Panc1 (cell line): ENCODE results near the gene KCTD15. TPM values are rescaled to one million over a fixed set of nuclear protein-coding genes. Genes with fewer than 3 reads are reported as not detected.

ENCODE experiments used
- ATAC-seq: fragments of 200-7000 bp; cut with Tn5 transposase; 2 replicates; pipeline ENCODE4 v1.9.1; 2020; ENCODE audit warnings: mild to moderate bottlenecking, moderate library complexity
- BruUV-seq: library from RNA; stranded (reverse); fragments of 400-500 nt; replicated peaks from 2 replicates; lab custom pipeline; 2021; lab: Mats Ljungman, UMichigan
- CTCF ChIA-PET: fragments of 300-600 bp; sonication (Branson Sonifier 250); formaldehyde crosslinking; loops from one replicate; lab custom pipeline; 2022; ENCODE audit warnings: antibody characterized with exemption; lab: Charles Lee
- POLR2A ChIA-PET: fragments of 300-600 bp; sonication (Branson Sonifier 250); formaldehyde crosslinking; loops from one replicate; lab custom pipeline; 2022; ENCODE audit warnings: antibody characterized with exemption; lab: Charles Lee
- DNase-seq: peaks from one replicate; pipeline ENCODE4 v3.0.0-alpha.2; 2010; ENCODE audit warnings: low read depth, low spot score
- H3K27ac ChIP-seq: 2 replicates; pipeline ENCODE4 v1.5.1; 2011; ENCODE audit warnings: mild to moderate bottlenecking, low read length, inconsistent platforms
- H3K27me3 ChIP-seq: fragments of 200-500 bp; sonication (Bioruptor generic); 2 replicates; pipeline ENCODE4 v1.6.0; 2014; ENCODE audit warnings: low read length, inconsistent platforms; ENCODE audit not compliant: control insufficient read depth, insufficient read depth
- H3K36me3 ChIP-seq: fragments of 200-500 bp; sonication (Bioruptor generic); 2 replicates; pipeline ENCODE4 v1.5.1; 2014; ENCODE audit warnings: inconsistent platforms, mild to moderate bottlenecking, low read length, moderate library complexity; ENCODE audit not compliant: control insufficient read depth, insufficient read depth
- H3K4me1 ChIP-seq: 2 replicates; pipeline ENCODE4 v1.5.1; 2011; ENCODE audit warnings: inconsistent platforms, mild to moderate bottlenecking, low read length, moderate library complexity; ENCODE audit not compliant: control insufficient read depth, insufficient read depth
- H3K4me3 ChIP-seq, 2 experiments: 2 replicates each; pipeline ENCODE4 v1.5.1; 2011 to 2012; ENCODE audit warnings: low read depth in 2 of 2, low read length in 2 of 2, mild to moderate bottlenecking in 2 of 2, inconsistent platforms in 1 of 2, moderate library complexity in 1 of 2
- H3K9me3 ChIP-seq: fragments of 200-500 bp; sonication (Bioruptor generic); 2 replicates; pipeline ENCODE4 v1.5.1; 2014; ENCODE audit warnings: low read depth, mild to moderate bottlenecking, inconsistent platforms, low read length, moderate library complexity; ENCODE audit not compliant: control insufficient read depth, insufficient read depth
- CTCF ChIP-seq: fragments of 450-650 bp; IDR thresholded peaks from 2 replicates; pipeline ENCODE4 v1.5.1; 2017; ENCODE audit warnings: mild to moderate bottlenecking
- POLR2AphosphoS5 ChIP-seq: IDR thresholded peaks from 2 replicates; pipeline ENCODE4 v1.6.1; 2012; ENCODE audit warnings: mild to moderate bottlenecking, low read depth, low read length, moderate library complexity
- REST ChIP-seq, 2 experiments: IDR thresholded peaks; 2 replicates each; pipeline ENCODE4 v1.6.1; 2011 to 2012; ENCODE audit warnings: low read depth in 2 of 2, control low read depth in 1 of 2, low read length in 1 of 2, mild to moderate bottlenecking in 1 of 2, moderate library complexity in 1 of 2; ENCODE audit not compliant: insufficient read depth in 1 of 2
- SIN3A ChIP-seq: IDR thresholded peaks from 2 replicates; pipeline ENCODE4 v1.6.1; 2012; ENCODE audit warnings: low read depth, mild to moderate bottlenecking, low read length, moderate library complexity, borderline replicate concordance; ENCODE audit not compliant: insufficient read depth
- TCF7L2 ChIP-seq: IDR thresholded peaks from 2 replicates; pipeline ENCODE4 v1.6.1; 2011; ENCODE audit warnings: mild to moderate bottlenecking, low read depth, low read length, inconsistent platforms
- in situ Hi-C: cut with HindIII; loops from 2 replicates; pipeline ENCODE4 v1.10.0; 2016; ENCODE audit warnings: low sequenced_read_pairs, low pct_unique_long_range_greater_than_20kb
- intact Hi-C: fragments of 100-400 bp; cut with micrococcal nuclease; formaldehyde crosslinking; loops from one replicate; pipeline ENCODE4 v1.10.0; 2022; ENCODE audit not compliant: unreplicated experiment
- total RNA-seq: library from RNA; stranded (reverse); gene quantifications from one replicate; pipeline ENCODE4 v1.2.1, GENCODE V29; 2021; ENCODE audit not compliant: unreplicated experiment

KCTD15 gene
- total RNA-seq, 1 experiment from 2014 or later, result 27.8 TPM

DNA sequence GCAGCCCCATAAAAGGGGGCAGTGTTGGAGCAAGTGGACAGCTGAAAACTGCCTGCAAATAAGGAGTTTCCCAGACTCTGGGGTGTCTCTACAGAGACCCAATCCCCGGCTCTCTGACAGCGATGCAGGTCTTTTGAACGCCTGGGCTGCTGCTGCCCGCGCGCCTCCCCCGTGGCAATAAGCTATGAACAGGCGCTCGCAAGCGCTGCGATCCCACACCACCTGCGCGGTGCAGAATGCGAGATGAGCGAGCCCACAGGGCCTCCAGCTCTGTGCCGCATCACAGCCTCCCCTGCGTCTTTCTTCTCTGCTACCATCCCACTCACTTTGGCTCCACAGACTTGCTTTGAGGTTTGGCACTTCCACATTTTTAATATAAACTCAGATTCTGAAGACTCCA lies 62.3 kb downstream of the KCTD15 start:
- CTCF ChIA-PET, result no interaction called here
- in situ Hi-C loops, result no loop called here
- POLR2A ChIA-PET, result no interaction called here
- no peaks in the 10 kb centered on the region for H3K4me1 ChIP-seq
- ATAC-seq, result no peak
- peaks cover 3% of the 10 kb centered on the region; the same call in 1 of the 2 replicates for H3K27me3 ChIP-seq
- no TSS peak for BruUV-seq
- H3K27ac ChIP-seq, result no peak overlapping the region
- no peaks in the 10 kb centered on the region for H3K9me3 ChIP-seq
- intact Hi-C loops, result no loop called here
- no peaks in the 10 kb centered on the region for H3K36me3 ChIP-seq
- TF ChIP-seq TCF7L2 (no peak), REST (IDR thresholded peaks at IDR 0.05; ENCODE audit: insufficient read depth in 1 of 2, low read depth in 2 of 2, low read length in 1 of 2) (no peak), POLR2AphosphoS5 (no peak), SIN3A (no peak), CTCF (no peak)
- H3K4me3 ChIP-seq, result no peak overlapping the region
- DNase-seq, result no peak

- in situ Hi-C loops (no loop called here), intact Hi-C loops (no loop called here)
- TF ChIP-seq POLR2AphosphoS5 (no peak), REST (IDR thresholded peaks at IDR 0.05; ENCODE audit: insufficient read depth in 1 of 2, low read depth in 2 of 2, low read length in 1 of 2) (no peak), CTCF (no peak), TCF7L2 (no peak), SIN3A (no peak)
- CTCF ChIA-PET, result no interaction called here
- POLR2A ChIA-PET, result no interaction called here
- ATAC-seq (no peak), DNase-seq (no peak)
- no peak overlapping the region for H3K27ac ChIP-seq
- H3K36me3 ChIP-seq, result no peaks in the 10 kb centered on the region
- H3K27me3 ChIP-seq, result peaks cover 3% of the 10 kb centered on the region; the same call in 1 of the 2 replicates
- BruUV-seq, result no TSS peak
- H3K4me3 ChIP-seq, result no peak overlapping the region
- no peaks in the 10 kb centered on the region for H3K4me1 ChIP-seq
- H3K9me3 ChIP-seq, result no peaks in the 10 kb centered on the region
These were observed 63.8 kb downstream of the KCTD15 start for GRCh38 chr19:33860312-33861090.
